Stimulated activated CD8-positive, alpha-beta memory T cell treated with anti-CD3 and anti-CD28 coated beads, Interleukin-15, amount 100 ng/mL, for 48 hours (primary cell): Measurements from ENCODE around the gene ATP2B1.

Source experiments
- DNase-seq, 2 donors: peaks; one replicate each; pipeline ENCODE4 v3.0.0-alpha.2; 2020; ENCODE audit warnings: low read depth in 2 of 2

ATP2B1 gene

GRCh38 chr12:89693639-89694202 lies 14.9 kb downstream of the ATP2B1 start:
- no peak for DNase-seq

GRCh38 chr12:89692439-89692838 lies 16.2 kb downstream of the ATP2B1 start:
- DNase-seq = no peak

- no peak for DNase-seq
Measured at GRCh38 chr12:89691659-89692058, 17.0 kb downstream of the ATP2B1 start.

- DNase-seq = no peak
Measured at GRCh38 chr12:89690925-89691324, 17.7 kb downstream of the ATP2B1 start.

- no peak for DNase-seq
Measured at GRCh38 chr12:89689306-89689705, 19.3 kb downstream of the ATP2B1 start.

GRCh38 chr12:89686311-89686710 lies 22.3 kb downstream of the ATP2B1 start:
- no peak for DNase-seq

- DNase-seq = no peak
Measured at GRCh38 chr12:89685363-89685972, 23.2 kb downstream of the ATP2B1 start.

- DNase-seq = no peak
Measured at GRCh38 chr12:89684136-89684535, 24.5 kb downstream of the ATP2B1 start.

GRCh38 chr12:89682284-89682683 lies 26.4 kb downstream of the ATP2B1 start:
- no peak for DNase-seq

GRCh38 chr12:89680409-89680808 lies 28.2 kb downstream of the ATP2B1 start:
- no peak for DNase-seq

GRCh38 chr12:89679631-89680030 lies 29.0 kb downstream of the ATP2B1 start:
- DNase-seq = no peak

- DNase-seq = no peak
Measured at GRCh38 chr12:89678225-89678624, 30.4 kb downstream of the ATP2B1 start.

GRCh38 chr12:89676930-89677329 lies 31.7 kb downstream of the ATP2B1 start:
- no peak for DNase-seq

GRCh38 chr12:89674326-89674942 lies 34.2 kb downstream of the ATP2B1 start:
- no peak for DNase-seq

GRCh38 chr12:89673603-89674002 lies 35.0 kb downstream of the ATP2B1 start:
- DNase-seq = no peak

GRCh38 chr12:89672589-89672979 lies 36.1 kb downstream of the ATP2B1 start:
- no peak for DNase-seq

- no peak for DNase-seq
Measured at GRCh38 chr12:89671469-89671868, 37.2 kb downstream of the ATP2B1 start.

GRCh38 chr12:89669197-89669596 lies 39.4 kb downstream of the ATP2B1 start:
- DNase-seq = no peak

- DNase-seq = no peak
Measured at GRCh38 chr12:89665556-89665955, 43.1 kb downstream of the ATP2B1 start.

- no peak for DNase-seq
Measured at GRCh38 chr12:89664441-89664840, 44.2 kb downstream of the ATP2B1 start.

GRCh38 chr12:89663577-89664357 lies 44.9 kb downstream of the ATP2B1 start:
- no peak for DNase-seq

GRCh38 chr12:89662623-89663022 lies 46.0 kb downstream of the ATP2B1 start:
- DNase-seq = no peak
